HepG2 (cell line): ENCODE measurements around the gene STMN1. TPM values are rescaled to one million over a fixed set of nuclear protein-coding genes. Genes with fewer than 3 reads are reported as not detected.

Experiments used
- ESRRA ChIP-seq: sonication (generic); formaldehyde crosslinking; IDR thresholded peaks from 2 replicates; pipeline ENCODE4 v1.5.1; 2020; ENCODE audit warnings: mild to moderate bottlenecking, low read depth, missing genetic modification reagents
- PHF5A ChIP-seq: IDR thresholded peaks from one replicate; pipeline ENCODE4 v1.6.1; 2018; ENCODE audit warnings: low read depth, missing genetic modification reagents; ENCODE audit not compliant: unreplicated experiment
- SP1 ChIP-seq, 2 experiments: fragments of 450-650 bp in 1 of 2; sonication (generic) in 1 of 2; formaldehyde crosslinking in 1 of 2; IDR thresholded peaks; 2 replicates each; pipeline versions ENCODE4 v1.4.0 to v1.6.1; 2016 to 2020; ENCODE audit warnings: missing genetic modification reagents in 1 of 2
- STAT5B ChIP-seq: sonication (generic); formaldehyde crosslinking; IDR thresholded peaks from 2 replicates; pipeline ENCODE4 v1.4.0; 2020; ENCODE audit warnings: missing genetic modification reagents
- ZFX ChIP-seq: sonication (generic); formaldehyde crosslinking; IDR thresholded peaks from 2 replicates; pipeline ENCODE4 v1.4.0; 2020; ENCODE audit warnings: mild to moderate bottlenecking, low read depth, missing genetic modification reagents, moderate library complexity
- ZNF556 ChIP-seq: sonication (generic); formaldehyde crosslinking; IDR thresholded peaks from 2 replicates; pipeline ENCODE4 v1.4.0; 2020; ENCODE audit warnings: mild to moderate bottlenecking, missing genetic modification reagents, borderline replicate concordance
- ZNF713 ChIP-seq: sonication (generic); formaldehyde crosslinking; IDR thresholded peaks from 2 replicates; pipeline ENCODE4 v1.4.0; 2020; ENCODE audit warnings: mild to moderate bottlenecking, missing genetic modification reagents
- polyA plus RNA-seq, 8 experiments: library from polyadenylated mRNA; depleted of rRNA in 3 of 8; stranded (reverse) in 7 of 8; unstranded in 1 of 8; fragments of >200 nt; fragmentation: Illumina TruSeq in 4 of 8; extraction: Trizol in 4 of 8; gene quantifications; 2 replicates each; pipeline versions ENCODE4 v1.2.1 to v1.2.3, GENCODE V29; 2011 to 2016; ENCODE audit warnings: low read depth in 4 of 8, missing spikeins in 1 of 8, mixed read lengths in 1 of 8; ENCODE audit not compliant: insufficient read depth in 1 of 8
- total RNA-seq, 5 experiments: library from RNA; depleted of rRNA; stranded (reverse); fragments of >200 nt; fragmentation: Illumina TruSeq; extraction: Trizol; gene quantifications; 2 replicates each; pipeline ENCODE4 v1.2.3, GENCODE V29; 2016; ENCODE audit warnings: low read depth in 1 of 5
- TF ChIP-seq, protein P1 (sequence below): sonication (generic); formaldehyde crosslinking; IDR thresholded peaks from 2 replicates; pipeline ENCODE4 v1.8.0; 2022; ENCODE audit warnings: mild to moderate bottlenecking, missing genetic modification reagents, moderate library complexity
- TF ChIP-seq, protein P2 (sequence below): sonication (generic); formaldehyde crosslinking; IDR thresholded peaks from 2 replicates; pipeline ENCODE4 v1.4.0; 2020; ENCODE audit warnings: missing genetic modification reagents
- TF ChIP-seq, protein P3 (sequence below), 2 experiments: fragments of 450-650 bp in 1 of 2; sonication (generic) in 1 of 2; formaldehyde crosslinking in 1 of 2; IDR thresholded peaks; 2 replicates each; pipeline versions ENCODE4 v1.6.1 to v1.8.0; 2016 to 2022; ENCODE audit warnings: antibody characterized with exemption in 1 of 2, mild to moderate bottlenecking in 1 of 2, missing genetic modification reagents in 1 of 2
- TF ChIP-seq, protein P4 (sequence below): sonication (generic); formaldehyde crosslinking; conservative IDR thresholded peaks from 2 replicates; pipeline ENCODE4 v1.4.0; 2020; ENCODE audit warnings: mild to moderate bottlenecking, missing genetic modification reagents, moderate library complexity

The STMN1 gene
- total and polyA plus RNA-seq, 2 of the 13 experiments (the other 11 are each of a cell fraction or from before 2014, with no cell fraction given) = 45.9 to 409 TPM

DNA sequence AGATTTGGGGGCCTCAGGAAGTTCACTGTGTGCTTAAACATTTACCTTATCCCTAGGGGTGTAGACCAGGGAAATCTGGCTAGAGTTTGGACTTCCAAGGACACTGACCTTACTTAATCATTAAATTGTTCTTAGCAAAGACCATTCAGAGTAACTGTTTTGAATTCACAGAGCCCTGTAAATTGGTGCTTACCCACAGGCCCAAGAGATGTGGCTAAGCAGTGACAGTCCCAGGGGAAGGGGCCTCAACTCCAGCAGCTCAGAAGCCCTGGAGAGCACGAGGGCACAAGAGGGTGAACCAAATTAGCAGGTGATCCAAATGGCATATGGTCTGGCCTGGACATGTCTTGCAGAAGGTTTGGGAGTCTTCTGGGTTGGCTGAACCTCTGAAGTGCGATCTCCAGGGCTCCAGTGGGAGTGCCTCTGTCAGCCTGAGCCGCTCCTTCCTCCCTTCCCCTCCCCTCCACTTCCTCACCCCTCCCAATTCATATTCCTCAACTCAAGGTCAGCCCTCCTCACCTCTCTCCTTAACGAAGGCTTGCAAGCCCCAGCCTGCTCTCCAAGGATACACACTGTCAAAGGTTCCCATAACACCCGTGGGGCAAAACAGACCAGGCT, 35.0 kb downstream of the STMN1 start (continued):
- TF ChIP-seq ESRRA (CRISPR knock-in tag) = peak; percentile 25; the same call in 1 of the 2 replicates
- peak; percentile 63 for TF ChIP-seq ZFX
- TF ChIP-seq, protein P1, sequence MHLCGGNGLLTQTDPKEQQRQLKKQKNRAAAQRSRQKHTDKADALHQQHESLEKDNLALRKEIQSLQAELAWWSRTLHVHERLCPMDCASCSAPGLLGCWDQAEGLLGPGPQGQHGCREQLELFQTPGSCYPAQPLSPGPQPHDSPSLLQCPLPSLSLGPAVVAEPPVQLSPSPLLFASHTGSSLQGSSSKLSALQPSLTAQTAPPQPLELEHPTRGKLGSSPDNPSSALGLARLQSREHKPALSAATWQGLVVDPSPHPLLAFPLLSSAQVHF = no peak
- TF ChIP-seq, protein P2, sequence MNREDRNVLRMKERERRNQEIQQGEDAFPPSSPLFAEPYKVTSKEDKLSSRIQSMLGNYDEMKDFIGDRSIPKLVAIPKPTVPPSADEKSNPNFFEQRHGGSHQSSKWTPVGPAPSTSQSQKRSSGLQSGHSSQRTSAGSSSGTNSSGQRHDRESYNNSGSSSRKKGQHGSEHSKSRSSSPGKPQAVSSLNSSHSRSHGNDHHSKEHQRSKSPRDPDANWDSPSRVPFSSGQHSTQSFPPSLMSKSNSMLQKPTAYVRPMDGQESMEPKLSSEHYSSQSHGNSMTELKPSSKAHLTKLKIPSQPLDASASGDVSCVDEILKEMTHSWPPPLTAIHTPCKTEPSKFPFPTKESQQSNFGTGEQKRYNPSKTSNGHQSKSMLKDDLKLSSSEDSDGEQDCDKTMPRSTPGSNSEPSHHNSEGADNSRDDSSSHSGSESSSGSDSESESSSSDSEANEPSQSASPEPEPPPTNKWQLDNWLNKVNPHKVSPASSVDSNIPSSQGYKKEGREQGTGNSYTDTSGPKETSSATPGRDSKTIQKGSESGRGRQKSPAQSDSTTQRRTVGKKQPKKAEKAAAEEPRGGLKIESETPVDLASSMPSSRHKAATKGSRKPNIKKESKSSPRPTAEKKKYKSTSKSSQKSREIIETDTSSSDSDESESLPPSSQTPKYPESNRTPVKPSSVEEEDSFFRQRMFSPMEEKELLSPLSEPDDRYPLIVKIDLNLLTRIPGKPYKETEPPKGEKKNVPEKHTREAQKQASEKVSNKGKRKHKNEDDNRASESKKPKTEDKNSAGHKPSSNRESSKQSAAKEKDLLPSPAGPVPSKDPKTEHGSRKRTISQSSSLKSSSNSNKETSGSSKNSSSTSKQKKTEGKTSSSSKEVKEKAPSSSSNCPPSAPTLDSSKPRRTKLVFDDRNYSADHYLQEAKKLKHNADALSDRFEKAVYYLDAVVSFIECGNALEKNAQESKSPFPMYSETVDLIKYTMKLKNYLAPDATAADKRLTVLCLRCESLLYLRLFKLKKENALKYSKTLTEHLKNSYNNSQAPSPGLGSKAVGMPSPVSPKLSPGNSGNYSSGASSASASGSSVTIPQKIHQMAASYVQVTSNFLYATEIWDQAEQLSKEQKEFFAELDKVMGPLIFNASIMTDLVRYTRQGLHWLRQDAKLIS (CRISPR knock-in tag) = no peak
- TF ChIP-seq PHF5A (CRISPR knock-in tag) = no peak
- TF ChIP-seq ZNF556 (CRISPR knock-in tag) = no peak
- TF ChIP-seq, protein P3, sequence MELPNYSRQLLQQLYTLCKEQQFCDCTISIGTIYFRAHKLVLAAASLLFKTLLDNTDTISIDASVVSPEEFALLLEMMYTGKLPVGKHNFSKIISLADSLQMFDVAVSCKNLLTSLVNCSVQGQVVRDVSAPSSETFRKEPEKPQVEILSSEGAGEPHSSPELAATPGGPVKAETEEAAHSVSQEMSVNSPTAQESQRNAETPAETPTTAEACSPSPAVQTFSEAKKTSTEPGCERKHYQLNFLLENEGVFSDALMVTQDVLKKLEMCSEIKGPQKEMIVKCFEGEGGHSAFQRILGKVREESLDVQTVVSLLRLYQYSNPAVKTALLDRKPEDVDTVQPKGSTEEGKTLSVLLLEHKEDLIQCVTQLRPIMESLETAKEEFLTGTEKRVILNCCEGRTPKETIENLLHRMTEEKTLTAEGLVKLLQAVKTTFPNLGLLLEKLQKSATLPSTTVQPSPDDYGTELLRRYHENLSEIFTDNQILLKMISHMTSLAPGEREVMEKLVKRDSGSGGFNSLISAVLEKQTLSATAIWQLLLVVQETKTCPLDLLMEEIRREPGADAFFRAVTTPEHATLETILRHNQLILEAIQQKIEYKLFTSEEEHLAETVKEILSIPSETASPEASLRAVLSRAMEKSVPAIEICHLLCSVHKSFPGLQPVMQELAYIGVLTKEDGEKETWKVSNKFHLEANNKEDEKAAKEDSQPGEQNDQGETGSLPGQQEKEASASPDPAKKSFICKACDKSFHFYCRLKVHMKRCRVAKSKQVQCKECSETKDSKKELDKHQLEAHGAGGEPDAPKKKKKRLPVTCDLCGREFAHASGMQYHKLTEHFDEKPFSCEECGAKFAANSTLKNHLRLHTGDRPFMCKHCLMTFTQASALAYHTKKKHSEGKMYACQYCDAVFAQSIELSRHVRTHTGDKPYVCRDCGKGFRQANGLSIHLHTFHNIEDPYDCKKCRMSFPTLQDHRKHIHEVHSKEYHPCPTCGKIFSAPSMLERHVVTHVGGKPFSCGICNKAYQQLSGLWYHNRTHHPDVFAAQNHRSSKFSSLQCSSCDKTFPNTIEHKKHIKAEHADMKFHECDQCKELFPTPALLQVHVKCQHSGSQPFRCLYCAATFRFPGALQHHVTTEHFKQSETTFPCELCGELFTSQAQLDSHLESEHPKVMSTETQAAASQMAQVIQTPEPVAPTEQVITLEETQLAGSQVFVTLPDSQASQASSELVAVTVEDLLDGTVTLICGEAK (IDR thresholded peaks at IDR 0.05) = no peak
- TF ChIP-seq, protein P3 (CRISPR knock-in tag; IDR thresholded peaks at IDR 0.05) = no peak
- TF ChIP-seq STAT5B (CRISPR knock-in tag) = no peak
- no peak for TF ChIP-seq SP1 (IDR thresholded peaks at IDR 0.05)
- no peak for TF ChIP-seq SP1 (CRISPR knock-in tag; IDR thresholded peaks at IDR 0.05)
- TF ChIP-seq ZNF713 (CRISPR knock-in tag) = no peak
- TF ChIP-seq, protein P4, sequence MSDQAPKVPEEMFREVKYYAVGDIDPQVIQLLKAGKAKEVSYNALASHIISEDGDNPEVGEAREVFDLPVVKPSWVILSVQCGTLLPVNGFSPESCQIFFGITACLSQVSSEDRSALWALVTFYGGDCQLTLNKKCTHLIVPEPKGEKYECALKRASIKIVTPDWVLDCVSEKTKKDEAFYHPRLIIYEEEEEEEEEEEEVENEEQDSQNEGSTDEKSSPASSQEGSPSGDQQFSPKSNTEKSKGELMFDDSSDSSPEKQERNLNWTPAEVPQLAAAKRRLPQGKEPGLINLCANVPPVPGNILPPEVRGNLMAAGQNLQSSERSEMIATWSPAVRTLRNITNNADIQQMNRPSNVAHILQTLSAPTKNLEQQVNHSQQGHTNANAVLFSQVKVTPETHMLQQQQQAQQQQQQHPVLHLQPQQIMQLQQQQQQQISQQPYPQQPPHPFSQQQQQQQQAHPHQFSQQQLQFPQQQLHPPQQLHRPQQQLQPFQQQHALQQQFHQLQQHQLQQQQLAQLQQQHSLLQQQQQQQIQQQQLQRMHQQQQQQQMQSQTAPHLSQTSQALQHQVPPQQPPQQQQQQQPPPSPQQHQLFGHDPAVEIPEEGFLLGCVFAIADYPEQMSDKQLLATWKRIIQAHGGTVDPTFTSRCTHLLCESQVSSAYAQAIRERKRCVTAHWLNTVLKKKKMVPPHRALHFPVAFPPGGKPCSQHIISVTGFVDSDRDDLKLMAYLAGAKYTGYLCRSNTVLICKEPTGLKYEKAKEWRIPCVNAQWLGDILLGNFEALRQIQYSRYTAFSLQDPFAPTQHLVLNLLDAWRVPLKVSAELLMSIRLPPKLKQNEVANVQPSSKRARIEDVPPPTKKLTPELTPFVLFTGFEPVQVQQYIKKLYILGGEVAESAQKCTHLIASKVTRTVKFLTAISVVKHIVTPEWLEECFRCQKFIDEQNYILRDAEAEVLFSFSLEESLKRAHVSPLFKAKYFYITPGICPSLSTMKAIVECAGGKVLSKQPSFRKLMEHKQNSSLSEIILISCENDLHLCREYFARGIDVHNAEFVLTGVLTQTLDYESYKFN = peak; percentile 88
